Esophagus squamous epithelium (tissue), 4 donors: Measurements from ENCODE around the gene KNDC1.

ENCODE experiments used
- CTCF ChIP-seq, 6 experiments: fragments of 450-650 bp in 4 of 6; fragments of 200-600 bp in 2 of 6; sonication (generic) in 2 of 6; IDR thresholded peaks; one replicate each; pipeline ENCODE4 v1.5.1; 2016 to 2019; ENCODE audit warnings: antibody characterized with exemption in 6 of 6, mild to moderate bottlenecking in 4 of 6, moderate library complexity in 4 of 6
- POLR2A ChIP-seq, 4 donors: fragments of 450-650 bp; IDR thresholded peaks; one replicate each; pipeline ENCODE4 v1.6.1; 2017; ENCODE audit warnings: antibody characterized with exemption in 4 of 4, mild to moderate bottlenecking in 4 of 4, moderate library complexity in 3 of 4

GRCh38 chr10:133131734-133132472 lies 28.1 kb upstream of the KNDC1 start:
- TF ChIP-seq CTCF (IDR thresholded peaks at IDR 0.05) (no peak), POLR2A (IDR thresholded peaks at IDR 0.05) (no peak)
